HL-60 (cell line): ENCODE measurements around the gene MREG.

Experiments used
- DNase-seq, 2 experiments: peaks; one replicate each; pipeline ENCODE4 v3.0.0-alpha.2; 2010 to 2020; ENCODE audit warnings: low read depth in 1 of 2, low spot score in 1 of 2
- H3K27ac ChIP-seq: fragments of 250-450 bp; sonication (Bioruptor Pico); replicated peaks from 2 replicates; pipeline ENCODE4 v1.5.1; 2020; ENCODE audit warnings: mild to moderate bottlenecking, moderate library complexity
- H3K27me3 ChIP-seq: fragments of 250-450 bp; sonication (Bioruptor Pico); 2 replicates; pipeline ENCODE4 v1.5.1; 2021; ENCODE audit warnings: mild to moderate bottlenecking, moderate library complexity; ENCODE audit not compliant: insufficient read depth, poor library complexity, severe bottlenecking
- H3K4me3 ChIP-seq: replicated peaks from 2 replicates; pipeline ENCODE4 v1.5.1; 2011; ENCODE audit warnings: mild to moderate bottlenecking, control low read depth, low read length; ENCODE audit not compliant: insufficient read depth
- GABPA ChIP-seq: IDR thresholded peaks from 2 replicates; pipeline ENCODE4 v1.6.1; 2012; ENCODE audit warnings: low read depth
- POLR2AphosphoS5 ChIP-seq: IDR thresholded peaks from 2 replicates; pipeline ENCODE4 v1.6.1; 2012; ENCODE audit warnings: low read depth
- SPI1 ChIP-seq: IDR thresholded peaks from 2 replicates; pipeline ENCODE4 v1.6.1; 2012; ENCODE audit warnings: low read depth, mild to moderate bottlenecking, borderline replicate concordance
- TF ChIP-seq, protein P1 (sequence below): IDR thresholded peaks from 2 replicates; pipeline ENCODE4 v1.6.1; 2012; ENCODE audit warnings: low read depth; ENCODE audit not compliant: insufficient replicate concordance
- TF ChIP-seq, protein P2 (sequence below): IDR thresholded peaks from one replicate; pipeline ENCODE4 v1.5.1; 2011; ENCODE audit warnings: low read length, control low read depth, inconsistent platforms; ENCODE audit not compliant: insufficient read depth

The MREG gene

DNA sequence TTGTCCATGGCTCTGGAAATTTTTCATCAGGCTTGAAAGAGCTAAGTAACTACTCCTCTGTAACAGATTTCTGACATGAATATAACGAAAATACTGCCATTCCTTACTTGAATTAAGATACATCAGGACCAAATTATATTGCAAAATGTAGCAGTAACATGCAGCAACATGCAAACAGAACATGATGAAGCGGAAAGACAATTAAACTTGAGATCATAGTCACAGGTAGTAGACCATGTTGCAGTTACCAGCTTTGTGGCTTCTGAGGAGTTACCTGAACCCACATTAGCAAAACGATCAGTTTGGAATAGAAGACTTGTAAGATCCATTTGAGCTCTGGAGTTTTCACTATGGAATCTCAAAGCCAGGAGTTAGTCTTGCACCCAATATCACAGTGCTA, 76.2 kb downstream of the MREG start:
- no peak for DNase-seq
- TF ChIP-seq SPI1 (no peak), POLR2AphosphoS5 (no peak)
- TF ChIP-seq, protein P1, sequence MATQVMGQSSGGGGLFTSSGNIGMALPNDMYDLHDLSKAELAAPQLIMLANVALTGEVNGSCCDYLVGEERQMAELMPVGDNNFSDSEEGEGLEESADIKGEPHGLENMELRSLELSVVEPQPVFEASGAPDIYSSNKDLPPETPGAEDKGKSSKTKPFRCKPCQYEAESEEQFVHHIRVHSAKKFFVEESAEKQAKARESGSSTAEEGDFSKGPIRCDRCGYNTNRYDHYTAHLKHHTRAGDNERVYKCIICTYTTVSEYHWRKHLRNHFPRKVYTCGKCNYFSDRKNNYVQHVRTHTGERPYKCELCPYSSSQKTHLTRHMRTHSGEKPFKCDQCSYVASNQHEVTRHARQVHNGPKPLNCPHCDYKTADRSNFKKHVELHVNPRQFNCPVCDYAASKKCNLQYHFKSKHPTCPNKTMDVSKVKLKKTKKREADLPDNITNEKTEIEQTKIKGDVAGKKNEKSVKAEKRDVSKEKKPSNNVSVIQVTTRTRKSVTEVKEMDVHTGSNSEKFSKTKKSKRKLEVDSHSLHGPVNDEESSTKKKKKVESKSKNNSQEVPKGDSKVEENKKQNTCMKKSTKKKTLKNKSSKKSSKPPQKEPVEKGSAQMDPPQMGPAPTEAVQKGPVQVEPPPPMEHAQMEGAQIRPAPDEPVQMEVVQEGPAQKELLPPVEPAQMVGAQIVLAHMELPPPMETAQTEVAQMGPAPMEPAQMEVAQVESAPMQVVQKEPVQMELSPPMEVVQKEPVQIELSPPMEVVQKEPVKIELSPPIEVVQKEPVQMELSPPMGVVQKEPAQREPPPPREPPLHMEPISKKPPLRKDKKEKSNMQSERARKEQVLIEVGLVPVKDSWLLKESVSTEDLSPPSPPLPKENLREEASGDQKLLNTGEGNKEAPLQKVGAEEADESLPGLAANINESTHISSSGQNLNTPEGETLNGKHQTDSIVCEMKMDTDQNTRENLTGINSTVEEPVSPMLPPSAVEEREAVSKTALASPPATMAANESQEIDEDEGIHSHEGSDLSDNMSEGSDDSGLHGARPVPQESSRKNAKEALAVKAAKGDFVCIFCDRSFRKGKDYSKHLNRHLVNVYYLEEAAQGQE, result no peak
- TF ChIP-seq, protein P2, sequence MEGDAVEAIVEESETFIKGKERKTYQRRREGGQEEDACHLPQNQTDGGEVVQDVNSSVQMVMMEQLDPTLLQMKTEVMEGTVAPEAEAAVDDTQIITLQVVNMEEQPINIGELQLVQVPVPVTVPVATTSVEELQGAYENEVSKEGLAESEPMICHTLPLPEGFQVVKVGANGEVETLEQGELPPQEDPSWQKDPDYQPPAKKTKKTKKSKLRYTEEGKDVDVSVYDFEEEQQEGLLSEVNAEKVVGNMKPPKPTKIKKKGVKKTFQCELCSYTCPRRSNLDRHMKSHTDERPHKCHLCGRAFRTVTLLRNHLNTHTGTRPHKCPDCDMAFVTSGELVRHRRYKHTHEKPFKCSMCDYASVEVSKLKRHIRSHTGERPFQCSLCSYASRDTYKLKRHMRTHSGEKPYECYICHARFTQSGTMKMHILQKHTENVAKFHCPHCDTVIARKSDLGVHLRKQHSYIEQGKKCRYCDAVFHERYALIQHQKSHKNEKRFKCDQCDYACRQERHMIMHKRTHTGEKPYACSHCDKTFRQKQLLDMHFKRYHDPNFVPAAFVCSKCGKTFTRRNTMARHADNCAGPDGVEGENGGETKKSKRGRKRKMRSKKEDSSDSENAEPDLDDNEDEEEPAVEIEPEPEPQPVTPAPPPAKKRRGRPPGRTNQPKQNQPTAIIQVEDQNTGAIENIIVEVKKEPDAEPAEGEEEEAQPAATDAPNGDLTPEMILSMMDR, result no peak
- Histone ChIP-seq H3K27me3 (no peaks in the 10 kb centered on the region), H3K27ac (no peak overlapping the region), H3K4me3 (no peak overlapping the region)

DNA sequence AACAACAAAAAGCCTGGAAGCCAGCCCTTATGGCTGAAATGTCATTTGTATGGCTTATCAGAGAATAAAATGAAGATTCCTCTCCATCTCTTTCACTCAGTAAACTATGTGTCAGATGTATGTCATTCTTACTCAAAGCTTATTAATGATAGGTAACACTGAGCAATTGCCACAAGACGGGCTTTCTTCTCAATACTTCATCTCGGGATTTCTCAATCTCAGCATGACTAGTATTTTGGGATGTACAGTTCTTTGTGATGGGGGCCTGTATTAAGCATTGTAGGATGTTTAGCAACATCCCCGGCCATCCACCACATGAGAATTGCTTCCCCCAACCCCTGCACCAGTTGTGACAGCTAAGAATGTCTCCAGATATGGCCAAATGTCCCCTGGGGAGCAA, 80.2 kb downstream of the MREG start:
- no peak for DNase-seq
- Histone ChIP-seq H3K4me3 (no peak overlapping the region), H3K27me3 (no peaks in the 10 kb centered on the region), H3K27ac (no peak overlapping the region)
- TF ChIP-seq GABPA (no peak), POLR2AphosphoS5 (no peak), SPI1 (no peak)
- TF ChIP-seq, protein P2, result no peak
- TF ChIP-seq, protein P1, result no peak

DNA sequence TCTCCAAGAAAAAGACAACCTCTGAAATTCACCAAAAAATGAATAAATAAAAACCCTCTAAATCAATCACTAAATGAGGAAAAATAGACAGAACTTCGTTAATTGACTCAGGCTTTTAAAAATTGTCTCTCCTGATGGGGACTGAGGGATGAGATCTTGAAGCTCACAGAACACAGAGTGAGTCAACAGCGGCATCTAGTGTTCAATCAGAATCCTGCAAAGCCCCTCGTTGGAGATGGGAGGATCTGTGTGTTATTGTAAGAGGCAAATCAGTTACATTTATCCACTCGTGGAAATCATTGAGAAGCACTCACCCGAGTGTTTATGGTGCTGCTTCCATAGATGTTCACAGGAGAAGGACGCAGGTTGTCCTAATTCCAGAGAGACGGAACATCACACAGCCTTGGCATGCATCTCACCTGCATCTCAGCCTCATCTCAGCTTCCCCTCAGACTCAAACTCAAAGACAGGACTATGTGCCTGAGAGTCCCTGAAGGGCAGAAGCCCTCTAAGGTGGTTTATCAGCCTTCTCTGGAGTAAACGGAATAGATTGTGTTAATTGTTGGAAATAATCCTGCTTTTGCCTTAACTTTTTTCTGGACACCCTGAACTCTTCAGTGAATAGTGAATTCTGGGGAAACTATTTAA, 82.0 kb downstream of the MREG start:
- peak; percentile 28 to 41 for DNase-seq
- no peaks in the 10 kb centered on the region for H3K27me3 ChIP-seq
- no peak overlapping the region for H3K27ac ChIP-seq
- H3K4me3 ChIP-seq, result no peak overlapping the region
- TF ChIP-seq POLR2AphosphoS5 (no peak), SPI1 (no peak), GABPA (no peak)
- TF ChIP-seq, protein P1, result no peak
- TF ChIP-seq, protein P2, result peak; percentile 93
